Endometrium (tissue), 2 donors: ENCODE results near the gene CRNN.
A peak's percentile ranks its signal among the peaks of the same experiment; 100 is the strongest.

Source experiments
- FAIRE-seq: peaks from 2 replicates; lab custom pipeline; 2012; peaks lifted over from hg19 to GRCh38; lab: Jason Lieb, UNC
- donor health status: control.
- donor health status: control.

The CRNN gene

GRCh38 chr1:152413909-152414308, at the start of gene CRNN:
CRNN (minus strand) TSS chr1:152414263; CDS start chr1:152412233, 2,030 bp downstream.
- FAIRE-seq = no peak

- no peak for FAIRE-seq
These were observed 48.6 kb upstream of the CRNN start for GRCh38 chr1:152462636-152463035.

DNA sequence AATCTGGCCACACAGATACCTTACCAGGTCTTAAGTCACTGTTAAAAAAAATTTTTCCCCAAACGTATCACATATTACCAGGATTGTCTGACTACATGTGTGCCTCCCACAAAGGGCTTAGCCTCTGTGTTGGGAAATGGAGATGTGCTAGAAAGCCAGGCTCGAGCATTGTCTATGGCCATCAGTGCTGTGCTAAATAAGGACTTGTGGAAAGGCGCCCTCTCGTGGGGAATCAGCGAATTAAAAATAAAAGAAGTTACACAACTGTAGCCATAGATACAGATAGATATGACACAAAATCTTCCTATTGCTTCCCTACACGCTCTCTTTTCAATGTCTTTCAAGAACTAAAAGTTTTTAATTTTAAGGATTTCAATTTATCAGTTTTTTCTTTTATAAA, 47.5 kb upstream of the CRNN start:
- FAIRE-seq = peak; percentile 23

DNA sequence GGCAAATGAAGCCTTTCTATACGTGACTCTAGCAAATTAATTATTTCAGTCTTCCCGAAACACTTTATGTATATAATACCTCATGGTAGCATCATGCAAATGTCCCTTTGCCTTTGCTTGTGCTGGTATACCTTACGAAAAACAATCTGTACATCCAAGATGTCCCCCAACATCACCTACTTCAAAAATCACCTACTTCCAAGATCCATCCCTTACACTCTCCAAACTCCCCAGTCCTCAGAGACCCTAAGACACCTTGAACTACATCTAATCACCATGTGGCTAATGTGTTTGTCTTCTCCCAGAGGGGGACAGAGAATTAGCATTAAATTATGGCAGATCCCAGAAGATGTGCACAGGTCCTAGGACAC, 46.5 kb upstream of the CRNN start:
- no peak for FAIRE-seq

DNA sequence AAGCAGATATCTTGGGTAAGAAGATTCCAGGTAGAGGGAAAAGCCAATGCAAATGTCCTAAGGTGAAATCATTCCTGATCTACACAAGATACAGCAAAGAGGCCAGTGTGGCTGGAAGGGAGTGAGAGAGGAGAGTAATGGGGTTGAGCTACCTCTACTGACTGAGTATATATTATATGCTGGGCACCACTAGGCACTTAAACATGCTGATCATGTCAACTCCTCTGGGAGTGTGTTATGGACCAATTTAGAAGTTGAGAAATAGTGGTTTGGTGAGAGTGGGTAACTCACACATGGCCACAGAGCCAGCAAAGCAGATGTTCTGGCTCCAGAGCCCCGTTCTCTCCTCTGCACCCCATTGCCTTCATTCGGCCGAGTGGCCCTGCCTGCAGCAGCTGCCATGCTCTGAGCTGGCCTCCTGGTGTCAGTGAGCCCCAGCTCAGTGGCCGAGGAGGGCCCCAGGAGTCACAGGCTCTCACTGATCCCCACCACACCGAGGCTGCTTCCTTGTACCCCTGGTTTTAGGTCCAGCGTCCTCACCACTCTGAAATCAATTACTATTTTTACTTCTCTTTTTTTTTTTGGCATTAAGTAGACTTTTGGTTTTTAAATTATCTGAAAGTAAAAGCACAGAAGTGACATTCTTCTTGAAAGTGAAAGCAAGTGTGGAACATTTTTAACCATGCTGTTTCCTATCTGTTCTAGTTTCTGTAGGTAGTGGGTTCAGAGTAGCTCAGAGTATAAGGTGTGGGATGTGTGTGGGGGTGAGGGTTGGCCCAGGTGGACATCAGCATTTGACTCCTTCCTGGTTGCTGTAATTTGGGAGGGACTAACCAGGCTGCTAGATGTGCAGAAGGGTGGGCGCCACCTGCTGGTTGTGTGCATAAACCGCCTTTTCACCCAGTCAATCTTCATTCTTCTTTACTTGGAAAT, 45.8 kb upstream of the CRNN start:
- no peak for FAIRE-seq

DNA sequence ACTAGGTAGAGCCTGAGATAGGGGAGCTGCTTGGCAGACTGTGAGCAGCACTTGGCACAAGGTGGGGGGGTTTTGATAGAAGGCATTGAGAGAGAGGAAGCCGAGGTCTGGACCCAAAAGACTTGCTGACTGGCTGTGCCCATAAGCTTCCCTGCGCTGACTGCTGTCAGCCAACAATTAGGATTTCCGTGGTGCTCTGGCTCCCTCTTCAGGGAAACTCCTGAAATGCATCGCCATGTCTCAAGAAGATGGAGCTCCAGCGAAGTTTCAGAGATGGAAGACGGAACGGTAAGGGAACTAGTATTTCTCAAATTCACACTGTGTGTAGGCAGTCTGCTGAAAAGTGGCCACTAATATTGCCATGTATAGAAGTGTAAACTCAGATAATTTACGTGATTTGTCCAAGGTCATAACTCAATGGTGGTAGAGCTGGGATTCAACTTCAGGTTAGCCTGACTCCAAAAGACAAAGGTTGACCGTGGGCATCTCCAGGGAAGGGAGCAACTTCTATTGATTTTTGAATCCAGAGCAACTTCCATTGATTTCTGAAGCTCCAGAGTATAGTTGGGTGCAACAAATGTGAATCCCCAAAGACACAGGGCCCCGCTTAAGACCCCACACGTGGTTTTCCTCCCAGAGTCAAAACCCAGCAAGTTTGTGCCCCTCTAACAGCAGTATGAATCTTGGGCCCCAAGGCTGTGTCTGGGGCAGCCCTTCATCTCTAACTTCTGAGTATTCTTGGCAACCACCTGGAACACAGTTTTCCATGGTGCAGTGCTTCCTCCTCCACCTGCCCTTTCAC, 44.5 kb upstream of the CRNN start:
- no peak for FAIRE-seq

GRCh38 chr1:152457561-152457960, 43.5 kb upstream of the CRNN start:
- no peak for FAIRE-seq

GRCh38 chr1:152457071-152457470, 43.0 kb upstream of the CRNN start:
- FAIRE-seq = no peak

DNA sequence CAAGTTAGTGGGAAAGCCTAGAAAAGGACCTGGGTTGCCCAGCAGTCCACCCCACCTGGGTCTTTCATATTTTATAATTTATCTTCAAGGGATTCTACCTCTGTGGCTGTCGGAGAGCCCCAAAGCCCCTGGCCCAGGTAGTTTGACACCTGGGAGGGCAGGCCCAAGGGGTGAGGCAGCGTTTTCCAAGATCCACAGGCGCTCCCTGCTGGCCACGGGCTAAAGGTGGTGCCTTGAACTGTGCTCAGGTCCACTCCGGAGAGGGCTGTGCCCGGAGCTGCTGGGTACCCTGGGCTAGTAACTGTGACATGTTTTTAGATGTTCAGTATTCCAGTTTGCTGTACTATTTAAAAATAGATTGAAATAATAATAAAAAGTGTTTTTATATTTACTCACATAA, 37.2 kb upstream of the CRNN start:
- no peak for FAIRE-seq

- FAIRE-seq = no peak
These were observed 35.6 kb upstream of the CRNN start for GRCh38 chr1:152449661-152450060.

DNA sequence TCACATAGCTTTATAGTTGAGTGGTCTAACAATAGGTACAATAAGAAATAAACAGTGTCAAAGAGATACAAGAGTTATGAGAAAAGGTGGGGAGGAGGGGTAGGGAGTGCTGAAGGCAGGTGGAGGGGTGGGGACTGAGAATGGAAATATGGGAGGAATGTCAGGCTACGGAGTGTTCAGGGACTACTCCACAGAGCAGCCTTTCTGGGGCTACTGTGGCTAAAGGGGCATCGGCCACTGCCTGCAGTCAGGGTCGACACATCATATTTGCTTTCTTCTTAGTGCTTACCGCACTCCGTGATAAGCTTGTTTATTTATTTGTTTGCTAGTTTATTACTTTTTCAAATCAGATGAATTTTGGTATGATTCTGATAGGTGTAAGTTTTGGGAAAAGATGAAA, 34.4 kb upstream of the CRNN start:
- no peak for FAIRE-seq

GRCh38 chr1:152448095-152448494, 34.0 kb upstream of the CRNN start:
- no peak for FAIRE-seq

GRCh38 chr1:152447484-152447883, 33.4 kb upstream of the CRNN start:
- FAIRE-seq = no peak

GRCh38 chr1:152444045-152444444, 30.0 kb upstream of the CRNN start:
- no peak for FAIRE-seq

DNA sequence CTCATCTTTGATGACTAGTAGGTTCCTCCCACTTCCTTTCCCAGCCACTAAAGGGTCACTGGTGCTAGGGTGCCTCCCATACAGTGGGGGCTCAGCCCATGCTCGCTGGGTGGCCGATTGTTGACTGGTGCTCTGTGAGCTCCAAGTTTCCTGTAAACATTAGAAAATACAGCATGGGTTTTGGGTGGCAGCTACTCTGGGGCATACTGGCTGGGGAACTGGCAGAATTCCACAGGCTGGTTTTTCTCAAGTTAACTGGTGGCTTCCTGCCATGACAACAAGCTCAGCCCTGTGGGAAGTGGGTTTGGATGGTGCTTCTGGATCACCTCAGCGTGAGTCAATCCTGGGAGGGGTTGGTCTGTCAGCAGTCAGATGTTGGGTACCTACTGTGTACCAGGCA, 28.7 kb upstream of the CRNN start:
- no peak for FAIRE-seq

DNA sequence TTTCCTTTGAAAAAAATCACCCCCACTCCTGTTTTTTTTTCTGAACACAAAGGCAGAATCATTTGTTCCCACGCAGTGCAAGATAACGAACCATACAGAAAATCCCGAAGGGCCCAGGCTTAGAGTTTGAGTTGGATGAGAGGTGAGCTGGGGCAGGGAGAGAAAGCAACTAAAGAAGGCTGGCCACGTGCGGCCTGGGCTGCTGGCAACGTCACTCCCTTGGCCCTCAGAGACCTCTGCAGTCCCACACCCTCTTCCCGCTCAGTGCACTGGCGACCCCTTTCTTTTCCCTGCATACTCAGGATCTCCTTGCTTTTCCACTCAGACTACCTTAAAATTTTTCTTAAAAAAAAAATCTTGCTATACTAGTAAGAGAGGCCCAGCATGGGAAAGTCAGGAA, 28.2 kb upstream of the CRNN start:
- FAIRE-seq = no peak

DNA sequence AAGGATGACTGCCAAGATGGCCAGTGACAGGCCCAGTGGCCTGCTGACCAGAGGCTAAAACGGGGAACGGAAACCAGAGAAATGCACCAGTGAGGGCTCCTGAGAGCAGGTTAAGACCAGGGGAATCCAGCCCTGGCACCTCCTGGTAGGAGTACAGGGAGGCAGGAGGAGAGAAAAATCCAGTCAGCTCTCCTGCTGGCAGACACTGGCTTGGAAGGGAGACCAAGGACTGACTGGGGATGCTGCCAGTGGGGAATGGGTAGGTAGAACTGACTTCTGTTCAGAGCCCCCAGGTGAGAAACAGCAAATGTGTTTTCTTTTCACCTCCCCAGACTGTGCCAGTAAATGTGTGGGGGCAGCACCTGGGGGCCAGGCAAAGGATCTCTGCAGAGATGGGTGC, 27.7 kb upstream of the CRNN start:
- no peak for FAIRE-seq

GRCh38 chr1:152440635-152441471, 26.8 kb upstream of the CRNN start:
- FAIRE-seq = no peak

GRCh38 chr1:152436593-152437496, 22.8 kb upstream of the CRNN start:
- FAIRE-seq = no peak

GRCh38 chr1:152427458-152427857, 13.4 kb upstream of the CRNN start:
- no peak for FAIRE-seq

DNA sequence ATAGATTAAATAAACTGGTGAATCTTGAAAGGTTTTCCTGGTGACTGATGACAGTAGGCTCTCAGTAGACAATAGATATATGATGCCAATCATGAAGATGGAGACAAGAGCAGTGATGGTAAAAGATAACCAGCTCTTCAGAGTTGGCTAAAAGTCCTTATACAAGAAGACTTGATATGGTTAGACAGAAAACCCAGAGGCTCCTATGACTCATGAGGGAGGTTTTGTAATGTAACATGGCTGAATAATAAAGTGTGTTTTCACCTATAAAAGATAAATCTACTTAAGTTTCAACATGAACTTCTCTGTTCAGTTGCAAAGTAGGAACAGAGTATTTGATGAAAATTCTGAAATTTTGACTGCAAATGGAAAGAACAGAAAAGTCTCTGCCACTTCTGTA, 12.7 kb upstream of the CRNN start:
- FAIRE-seq = no peak
